ENCODE results near the gene UBTD2. TPM values are rescaled to one million over a fixed set of nuclear protein-coding genes. Genes with fewer than 3 reads are reported as not detected.
A peak's percentile ranks its signal among the peaks of the same experiment; 100 is the strongest.
"Not testable (repeated sequence)": the region's sequence is repeated elsewhere in the genome, so short reads cannot be mapped to it uniquely, and the experiment has no call there.

The UBTD2 gene
- polyA plus RNA-seq, 3 donors, result 2.3 to 3.2 (median 2.6) TPM

DNA sequence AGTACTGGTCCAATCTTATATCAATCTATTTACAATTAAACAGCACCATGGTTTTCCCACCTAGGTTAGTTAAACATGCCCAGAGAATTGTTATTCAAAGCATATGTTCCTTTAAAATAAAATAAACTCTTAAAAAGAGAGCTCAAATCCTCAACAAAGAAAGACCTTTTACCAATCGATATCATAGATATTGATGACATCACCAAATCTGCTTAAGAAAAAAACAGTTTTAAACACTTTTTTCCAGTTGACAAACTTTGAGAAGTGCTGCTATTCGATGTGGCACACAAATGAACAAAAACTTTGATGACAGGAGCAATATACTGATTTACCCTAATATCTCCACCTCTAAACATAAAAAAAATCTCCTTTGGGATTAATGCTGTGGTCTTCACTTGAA lies 73.8 kb downstream of the UBTD2 start:
- no peak for DNase-seq
- WGBS (ENCODE audit: insufficient coverage), result no CpG with 5 or more reads among the region's 2 CpGs
- Histone ChIP-seq H3K4me1 (ENCODE audit: control insufficient read depth in 1 of 2, insufficient read depth in 2 of 2, low read length in 2 of 2) (peaks cover 14 to 19% of the 10 kb centered on the region in 2 donors), H3K79me2 (ENCODE audit: insufficient read depth, low read length) (no peaks in the 10 kb centered on the region), H3K9ac (ENCODE audit: insufficient read depth, low read length, poor library complexity, severe bottlenecking) (no peak overlapping the region), H3K36me3 (replicated peaks in 1 of 2; ENCODE audit: control insufficient read depth in 1 of 2, insufficient read depth in 2 of 2, low read length in 2 of 2) (peaks cover 14 to 27% of the 10 kb centered on the region in 2 donors), H3K4me3 (replicated peaks in 1 of 3; ENCODE audit: low read depth in 2 of 3, low read length in 3 of 3) (no peak overlapping the region), H3K27ac (ENCODE audit: low read depth in 1 of 2, low read length in 2 of 2) (no peak overlapping the region), H3K27me3 (ENCODE audit: control insufficient read depth in 2 of 2, insufficient read depth in 2 of 2, low read length in 2 of 2) (no peaks in the 10 kb centered on the region), H2AFZ (ENCODE audit: insufficient read depth, low read depth, low read length, poor library complexity, severe bottlenecking) (no peak overlapping the region), H3K9me3 (replicated peaks in 1 of 2; ENCODE audit: control insufficient read depth in 1 of 2, insufficient read depth in 1 of 2, low read length in 2 of 2) (no peaks in the 10 kb centered on the region), H4K20me1 (ENCODE audit: insufficient read depth, low read length) (no peaks in the 10 kb centered on the region), H3K4me2 (replicated peaks; ENCODE audit: extremely low read depth, low read length, poor library complexity, severe bottlenecking) (no peak overlapping the region)
- peaks cover 0 to 2% (median 1%) of the 10 kb centered on the region in 3 donors for H3K27me3 Mint-ChIP-seq (ENCODE audit: low read depth in 3 of 3)
- peaks cover 24 to 37% of the 10 kb centered on the region in 2 donors for H3K36me3 Mint-ChIP-seq
- no peak overlapping the region for H3K4me3 Mint-ChIP-seq
- H3K4me1 Mint-ChIP-seq, result peaks cover 22% of the 10 kb centered on the region
- TF ChIP-seq CTCF (IDR thresholded peaks at IDR 0.05), result no peak
- no peaks in the 10 kb centered on the region for H3K9me3 Mint-ChIP-seq
- intact Hi-C loops (cut with micrococcal nuclease), result loop anchor here in 1 of 2 donors (10.0 kb wide), 1 partner anchor 1425 kb away; the partner anchor contains the start of gene GABRP
- H3K27ac Mint-ChIP-seq, result no peak overlapping the region

DNA sequence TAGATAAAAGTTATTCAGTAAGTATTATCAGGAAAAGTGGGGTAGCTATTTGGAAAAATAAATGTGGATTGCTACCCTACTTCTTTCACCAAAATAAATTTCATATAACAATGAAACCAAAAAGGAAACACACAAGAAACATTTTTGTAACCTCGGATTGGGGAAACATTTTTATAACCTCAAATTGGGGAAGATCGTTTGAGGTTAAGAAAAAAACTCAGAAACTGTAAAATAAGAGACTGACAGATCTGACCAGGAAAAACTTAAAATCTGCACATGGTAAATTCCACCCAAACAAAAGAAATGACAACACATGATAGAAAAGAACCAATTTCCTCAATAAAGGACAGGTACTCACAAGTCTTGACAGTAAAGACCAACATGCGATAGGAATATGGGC lies 76.1 kb downstream of the UBTD2 start:
- Mint-ChIP-seq H3K27ac (no peak overlapping the region), H3K4me3 (no peak overlapping the region), H3K4me1 (peaks cover 25% of the 10 kb centered on the region), H3K27me3 (ENCODE audit: low read depth in 3 of 3) (peaks cover 0 to 2% (median 1%) of the 10 kb centered on the region in 3 donors), H3K9me3 (no peaks in the 10 kb centered on the region), H3K36me3 (peaks cover 19 to 26% of the 10 kb centered on the region in 2 donors)
- TF ChIP-seq CTCF (IDR thresholded peaks at IDR 0.05), result no peak
- H3K4me1 ChIP-seq (ENCODE audit: control insufficient read depth in 1 of 2, insufficient read depth in 2 of 2, low read length in 2 of 2), result peaks cover 14 to 19% of the 10 kb centered on the region in 2 donors
- no peaks in the 10 kb centered on the region for H3K27me3 ChIP-seq (ENCODE audit: control insufficient read depth in 2 of 2, insufficient read depth in 2 of 2, low read length in 2 of 2)
- H3K9me3 ChIP-seq (replicated peaks in 1 of 2; ENCODE audit: control insufficient read depth in 1 of 2, insufficient read depth in 1 of 2, low read length in 2 of 2), result no peaks in the 10 kb centered on the region
- H3K4me3 ChIP-seq (replicated peaks in 1 of 3; ENCODE audit: low read depth in 2 of 3, low read length in 3 of 3), result no peak overlapping the region
- H3K36me3 ChIP-seq (replicated peaks in 1 of 2; ENCODE audit: control insufficient read depth in 1 of 2, insufficient read depth in 2 of 2, low read length in 2 of 2), result peaks cover 11 to 21% of the 10 kb centered on the region in 2 donors
- intact Hi-C loops (cut with micrococcal nuclease), result no loop called here
- no peak overlapping the region for H3K4me2 ChIP-seq (replicated peaks; ENCODE audit: extremely low read depth, low read length, poor library complexity, severe bottlenecking)
- no peaks in the 10 kb centered on the region for H3K79me2 ChIP-seq (ENCODE audit: insufficient read depth, low read length)
- H3K9ac ChIP-seq (ENCODE audit: insufficient read depth, low read length, poor library complexity, severe bottlenecking), result no peak overlapping the region
- no peak overlapping the region for H3K27ac ChIP-seq (ENCODE audit: low read depth in 1 of 2, low read length in 2 of 2)
- no peak overlapping the region for H2AFZ ChIP-seq (ENCODE audit: insufficient read depth, low read depth, low read length, poor library complexity, severe bottlenecking)
- no peak for DNase-seq
- no peaks in the 10 kb centered on the region for H4K20me1 ChIP-seq (ENCODE audit: insufficient read depth, low read length)
- WGBS (ENCODE audit: insufficient coverage), result no CpG with 5 or more reads among the region's 3 CpGs

DNA sequence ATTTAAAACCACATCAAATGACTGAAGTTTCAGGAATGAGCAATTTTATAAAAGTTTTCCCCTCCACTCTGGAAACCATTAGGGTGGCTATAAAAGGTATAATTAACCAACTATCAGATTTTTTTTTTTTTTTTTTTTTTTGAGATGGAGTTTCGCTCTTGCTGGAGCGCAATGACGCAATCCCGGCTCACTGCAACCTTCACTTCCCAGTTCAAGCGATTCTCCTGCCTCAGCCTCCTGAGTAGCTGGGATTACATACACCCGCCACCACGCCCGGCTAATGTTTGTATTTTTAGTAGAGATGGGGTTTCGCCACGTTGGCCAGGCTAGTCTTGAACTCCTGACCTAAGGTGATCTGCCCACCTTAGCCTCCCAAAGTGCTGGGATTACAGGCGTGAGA lies 77.6 kb downstream of the UBTD2 start:
- Mint-ChIP-seq H3K36me3 (peaks cover 11 to 17% of the 10 kb centered on the region in 2 donors), H3K4me1 (peaks cover 25% of the 10 kb centered on the region)
- H2AFZ ChIP-seq (ENCODE audit: insufficient read depth, low read depth, low read length, poor library complexity, severe bottlenecking); H3K27ac ChIP-seq (ENCODE audit: low read depth in 1 of 2, low read length in 2 of 2); H3K9me3 Mint-ChIP-seq; H3K27ac Mint-ChIP-seq; H3K9me3 ChIP-seq (replicated peaks in 1 of 2; ENCODE audit: control insufficient read depth in 1 of 2, insufficient read depth in 1 of 2, low read length in 2 of 2); H4K20me1 ChIP-seq (ENCODE audit: insufficient read depth, low read length); H3K4me2 ChIP-seq (replicated peaks; ENCODE audit: extremely low read depth, low read length, poor library complexity, severe bottlenecking); intact Hi-C loops (cut with micrococcal nuclease); H3K27me3 ChIP-seq (ENCODE audit: control insufficient read depth in 2 of 2, insufficient read depth in 2 of 2, low read length in 2 of 2); H3K4me3 Mint-ChIP-seq; H3K9ac ChIP-seq (ENCODE audit: insufficient read depth, low read length, poor library complexity, severe bottlenecking); H3K36me3 ChIP-seq (replicated peaks in 1 of 2; ENCODE audit: control insufficient read depth in 1 of 2, insufficient read depth in 2 of 2, low read length in 2 of 2); H3K79me2 ChIP-seq (ENCODE audit: insufficient read depth, low read length); H3K27me3 Mint-ChIP-seq (ENCODE audit: low read depth in 3 of 3); H3K4me3 ChIP-seq (replicated peaks in 1 of 3; ENCODE audit: low read depth in 2 of 3, low read length in 3 of 3): not testable (repeated sequence)
- peaks cover 16 to 19% of the 10 kb centered on the region in 2 donors for H3K4me1 ChIP-seq (ENCODE audit: control insufficient read depth in 1 of 2, insufficient read depth in 2 of 2, low read length in 2 of 2)
- DNase-seq, result peak in 1 of 3 donors; percentile 46
- 50% methylated on average over 2 of the region's 11 CpGs for WGBS (ENCODE audit: insufficient coverage)

All from CD14-positive monocyte (primary cell).